Measurements from ENCODE around the gene TBX10.
"Not testable (repeated sequence)": the region's sequence is repeated elsewhere in the genome, so short reads cannot be mapped to it uniquely, and the experiment has no call there.

TBX10 gene

GRCh38 chr11:67646535-67647336, 7.2 kb upstream of the TBX10 start:
- DNase-seq (ENCODE audit: low read depth in 2 of 2), result peak in 1 of 2 donors; percentile 37

GRCh38 chr11:67645521-67646461, 6.2 kb upstream of the TBX10 start:
- DNase-seq (ENCODE audit: low read depth in 2 of 2), result no peak

GRCh38 chr11:67644472-67645418, 5.2 kb upstream of the TBX10 start:
- no peak for DNase-seq (ENCODE audit: low read depth in 2 of 2)

- DNase-seq (ENCODE audit: low read depth in 2 of 2), result no peak
These were observed 4.5 kb upstream of the TBX10 start for GRCh38 chr11:67644042-67644441.

- DNase-seq (ENCODE audit: low read depth in 2 of 2), result no peak
These were observed 2.9 kb upstream of the TBX10 start for GRCh38 chr11:67642173-67643120.

- DNase-seq (ENCODE audit: low read depth in 2 of 2), result no peak
These were observed 2.0 kb upstream of the TBX10 start for GRCh38 chr11:67641338-67642172.

- DNase-seq (ENCODE audit: low read depth in 2 of 2), result no peak
These were observed 1.3 kb upstream of the TBX10 start for GRCh38 chr11:67640758-67641337.

GRCh38 chr11:67640021-67640757, 626 bp upstream of the TBX10 start:
- DNase-seq (ENCODE audit: low read depth in 2 of 2), result no peak

GRCh38 chr11:67638535-67639437, 777 bp downstream of the TBX10 start:
- no peak for DNase-seq (ENCODE audit: low read depth in 2 of 2)

- DNase-seq (ENCODE audit: low read depth in 2 of 2), result not testable (repeated sequence)
These were observed 2.1 kb downstream of the TBX10 start for GRCh38 chr11:67637441-67637840.

GRCh38 chr11:67636962-67637361, 2.6 kb downstream of the TBX10 start:
- DNase-seq (ENCODE audit: low read depth in 2 of 2), result no peak

- no peak for DNase-seq (ENCODE audit: low read depth in 2 of 2)
These were observed 4.4 kb downstream of the TBX10 start for GRCh38 chr11:67635231-67635521.

- DNase-seq (ENCODE audit: low read depth in 2 of 2), result no peak
These were observed 5.0 kb downstream of the TBX10 start for GRCh38 chr11:67634366-67635230.

GRCh38 chr11:67633758-67634365, 5.7 kb downstream of the TBX10 start:
- DNase-seq (ENCODE audit: low read depth in 2 of 2), result no peak

GRCh38 chr11:67632982-67633755, 6.4 kb downstream of the TBX10 start:
- no peak for DNase-seq (ENCODE audit: low read depth in 2 of 2)

Data from stimulated activated CD8-positive, alpha-beta memory T cell treated with anti-CD3 and anti-CD28 coated beads, Interleukin-15, amount 100 ng/mL, for 48 hours (primary cell).